HepG2 (cell line): Measurements from ENCODE around the gene TMEM271.

Source experiments
- CEBPB ChIP-seq: IDR thresholded peaks from 2 replicates; pipeline ENCODE4 v1.6.1; 2011; ENCODE audit warnings: low read depth, low read length, improper control_type of control experiment, borderline replicate concordance
- FOXM1 ChIP-seq: sonication (generic); formaldehyde crosslinking; IDR thresholded peaks from 2 replicates; pipeline ENCODE4 v1.5.0; 2020; ENCODE audit warnings: missing genetic modification reagents
- GABPB1 ChIP-seq: IDR thresholded peaks from 2 replicates; pipeline ENCODE4 v1.6.1; 2016; ENCODE audit warnings: mild to moderate bottlenecking, missing genetic modification reagents, moderate library complexity, missing compliant biosample characterization
- NFYB ChIP-seq: sonication (generic); formaldehyde crosslinking; IDR thresholded peaks from 2 replicates; pipeline ENCODE4 v1.4.0; 2020; ENCODE audit warnings: missing genetic modification reagents
- TF ChIP-seq, protein P1 (sequence below): sonication (generic); formaldehyde crosslinking; IDR thresholded peaks from 2 replicates; pipeline ENCODE4 v1.5.0; 2020; ENCODE audit warnings: mild to moderate bottlenecking, missing genetic modification reagents, moderate library complexity

- no peak for TF ChIP-seq FOXM1
- TF ChIP-seq, protein P1, sequence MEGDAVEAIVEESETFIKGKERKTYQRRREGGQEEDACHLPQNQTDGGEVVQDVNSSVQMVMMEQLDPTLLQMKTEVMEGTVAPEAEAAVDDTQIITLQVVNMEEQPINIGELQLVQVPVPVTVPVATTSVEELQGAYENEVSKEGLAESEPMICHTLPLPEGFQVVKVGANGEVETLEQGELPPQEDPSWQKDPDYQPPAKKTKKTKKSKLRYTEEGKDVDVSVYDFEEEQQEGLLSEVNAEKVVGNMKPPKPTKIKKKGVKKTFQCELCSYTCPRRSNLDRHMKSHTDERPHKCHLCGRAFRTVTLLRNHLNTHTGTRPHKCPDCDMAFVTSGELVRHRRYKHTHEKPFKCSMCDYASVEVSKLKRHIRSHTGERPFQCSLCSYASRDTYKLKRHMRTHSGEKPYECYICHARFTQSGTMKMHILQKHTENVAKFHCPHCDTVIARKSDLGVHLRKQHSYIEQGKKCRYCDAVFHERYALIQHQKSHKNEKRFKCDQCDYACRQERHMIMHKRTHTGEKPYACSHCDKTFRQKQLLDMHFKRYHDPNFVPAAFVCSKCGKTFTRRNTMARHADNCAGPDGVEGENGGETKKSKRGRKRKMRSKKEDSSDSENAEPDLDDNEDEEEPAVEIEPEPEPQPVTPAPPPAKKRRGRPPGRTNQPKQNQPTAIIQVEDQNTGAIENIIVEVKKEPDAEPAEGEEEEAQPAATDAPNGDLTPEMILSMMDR (CRISPR knock-in tag) = no peak
- TF ChIP-seq GABPB1 (CRISPR knock-in tag) = no peak
- no peak for TF ChIP-seq CEBPB
- no peak for TF ChIP-seq NFYB (CRISPR knock-in tag)
These were observed 50.4 kb downstream of the TMEM271 start for GRCh38 chr4:525660-526059.
